ENCODE measurements around the gene ZNF469. TPM values are rescaled to one million over a fixed set of nuclear protein-coding genes. Genes with fewer than 3 reads are reported as not detected.

The ZNF469 gene
- total and polyA plus RNA-seq, 2 of the 13 experiments (the other 11 are each of a cell fraction or from before 2014, with no cell fraction given) = not detected

DNA sequence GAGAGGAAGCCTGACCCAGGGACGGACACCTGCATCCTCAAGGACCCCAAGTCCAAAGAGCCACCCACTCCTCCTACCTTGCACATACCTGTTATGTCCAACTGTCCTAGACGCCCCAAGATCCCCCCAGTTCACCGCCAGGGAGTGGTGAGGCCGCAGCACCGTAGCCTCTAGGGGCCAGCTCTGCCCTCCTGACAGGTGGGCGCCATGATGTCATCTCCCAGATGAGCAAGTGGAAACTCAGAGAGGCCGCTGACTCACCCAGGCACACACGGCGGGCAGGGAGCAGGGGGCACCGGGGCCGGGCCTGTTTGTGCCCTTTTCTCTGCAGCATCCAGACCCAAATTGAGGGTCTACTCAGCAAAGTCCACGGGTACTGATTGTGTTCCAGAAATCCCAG, 4.8 kb upstream of the ZNF469 start (continued):
- TF ChIP-seq, protein P1, sequence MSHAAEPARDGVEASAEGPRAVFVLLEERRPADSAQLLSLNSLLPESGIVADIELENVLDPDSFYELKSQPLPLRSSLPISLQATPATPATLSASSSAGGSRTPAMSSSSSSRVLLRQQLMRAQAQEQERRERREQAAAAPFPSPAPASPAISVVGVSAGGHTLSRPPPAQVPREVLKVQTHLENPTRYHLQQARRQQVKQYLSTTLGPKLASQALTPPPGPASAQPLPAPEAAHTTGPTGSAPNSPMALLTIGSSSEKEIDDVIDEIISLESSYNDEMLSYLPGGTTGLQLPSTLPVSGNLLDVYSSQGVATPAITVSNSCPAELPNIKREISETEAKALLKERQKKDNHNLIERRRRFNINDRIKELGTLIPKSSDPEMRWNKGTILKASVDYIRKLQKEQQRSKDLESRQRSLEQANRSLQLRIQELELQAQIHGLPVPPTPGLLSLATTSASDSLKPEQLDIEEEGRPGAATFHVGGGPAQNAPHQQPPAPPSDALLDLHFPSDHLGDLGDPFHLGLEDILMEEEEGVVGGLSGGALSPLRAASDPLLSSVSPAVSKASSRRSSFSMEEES (CRISPR knock-in tag; IDR thresholded peaks at IDR 0.05) = no peak
- TF ChIP-seq NBN (conservative IDR thresholded peaks at IDR 0.05) (no peak), ZFYVE20 (CRISPR knock-in tag; IDR thresholded peaks at IDR 0.05; ENCODE audit: borderline replicate concordance, low read depth) (no peak), ZNF549 (CRISPR knock-in tag; IDR thresholded peaks at IDR 0.05) (no peak), BHLHE40 (IDR thresholded peaks at IDR 0.05; ENCODE audit: low read length) (no peak), ZNF282 (IDR thresholded peaks at IDR 0.05; ENCODE audit: partially characterized antibody) (no peak), ZNF709 (CRISPR knock-in tag; IDR thresholded peaks at IDR 0.05) (no peak), KLF12 (CRISPR knock-in tag; IDR thresholded peaks at IDR 0.05; ENCODE audit: borderline replicate concordance) (no peak), IRF2 (CRISPR knock-in tag; IDR thresholded peaks at IDR 0.05) (no peak)

DNA sequence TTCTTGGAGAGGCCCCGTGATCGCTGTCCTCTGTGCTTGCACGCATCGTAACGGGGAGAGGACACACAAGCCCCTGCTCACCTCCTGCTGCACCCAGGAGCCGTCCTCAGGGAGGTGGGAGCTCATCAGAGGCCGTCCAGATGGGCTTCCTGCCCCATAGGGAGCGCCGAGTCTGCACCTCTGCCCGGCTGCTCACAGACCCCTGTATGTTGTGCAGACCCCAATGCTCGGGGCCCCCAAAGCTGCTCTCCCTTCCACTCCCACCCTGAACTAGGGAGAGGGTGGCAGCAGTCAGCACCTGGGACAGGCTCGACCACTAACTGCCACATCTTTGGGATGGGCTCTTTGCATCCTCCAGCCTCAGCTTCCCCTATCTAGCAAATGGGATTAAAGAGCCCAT, 4.4 kb upstream of the ZNF469 start:
- Histone ChIP-seq H3K4me1 (ENCODE audit: insufficient read depth, low read length) (no peaks in the 10 kb centered on the region), H4K20me1 (ENCODE audit: insufficient read depth, low read length) (no peaks in the 10 kb centered on the region), H3K27me3 (ENCODE audit: control insufficient read depth in 1 of 2, insufficient read depth in 2 of 2, low read length in 2 of 2) (peaks cover 40 to 81% of the 10 kb centered on the region in 2 experiments; a peak in 4 of 5 replicates), H2AFZ (ENCODE audit: low read length) (no peak overlapping the region), H3K4me2 (ENCODE audit: low read depth, low read length) (no peak overlapping the region), H3K27ac (ENCODE audit: extremely low read length, insufficient read depth, low read length) (no peak overlapping the region), H3K36me3 (replicated peaks in 1 of 2; ENCODE audit: control insufficient read depth in 1 of 2, insufficient read depth in 2 of 2, low read length in 2 of 2) (no peaks in the 10 kb centered on the region), H3K79me2 (ENCODE audit: insufficient read depth, low read length) (no peaks in the 10 kb centered on the region), H3K4me3 (replicated peaks in 1 of 3; ENCODE audit: insufficient read depth in 1 of 3, low read depth in 2 of 3, low read length in 3 of 3) (no peak overlapping the region), H3K9ac (ENCODE audit: insufficient read depth, low read depth, low read length) (no peak overlapping the region), H3K9me3 (ENCODE audit: low read length) (no peaks in the 10 kb centered on the region)
- FAIRE-seq (no peak), ATAC-seq (no peak), DNase-seq (ENCODE audit: low spot score) (no peak)
- TF ChIP-seq, protein P2, sequence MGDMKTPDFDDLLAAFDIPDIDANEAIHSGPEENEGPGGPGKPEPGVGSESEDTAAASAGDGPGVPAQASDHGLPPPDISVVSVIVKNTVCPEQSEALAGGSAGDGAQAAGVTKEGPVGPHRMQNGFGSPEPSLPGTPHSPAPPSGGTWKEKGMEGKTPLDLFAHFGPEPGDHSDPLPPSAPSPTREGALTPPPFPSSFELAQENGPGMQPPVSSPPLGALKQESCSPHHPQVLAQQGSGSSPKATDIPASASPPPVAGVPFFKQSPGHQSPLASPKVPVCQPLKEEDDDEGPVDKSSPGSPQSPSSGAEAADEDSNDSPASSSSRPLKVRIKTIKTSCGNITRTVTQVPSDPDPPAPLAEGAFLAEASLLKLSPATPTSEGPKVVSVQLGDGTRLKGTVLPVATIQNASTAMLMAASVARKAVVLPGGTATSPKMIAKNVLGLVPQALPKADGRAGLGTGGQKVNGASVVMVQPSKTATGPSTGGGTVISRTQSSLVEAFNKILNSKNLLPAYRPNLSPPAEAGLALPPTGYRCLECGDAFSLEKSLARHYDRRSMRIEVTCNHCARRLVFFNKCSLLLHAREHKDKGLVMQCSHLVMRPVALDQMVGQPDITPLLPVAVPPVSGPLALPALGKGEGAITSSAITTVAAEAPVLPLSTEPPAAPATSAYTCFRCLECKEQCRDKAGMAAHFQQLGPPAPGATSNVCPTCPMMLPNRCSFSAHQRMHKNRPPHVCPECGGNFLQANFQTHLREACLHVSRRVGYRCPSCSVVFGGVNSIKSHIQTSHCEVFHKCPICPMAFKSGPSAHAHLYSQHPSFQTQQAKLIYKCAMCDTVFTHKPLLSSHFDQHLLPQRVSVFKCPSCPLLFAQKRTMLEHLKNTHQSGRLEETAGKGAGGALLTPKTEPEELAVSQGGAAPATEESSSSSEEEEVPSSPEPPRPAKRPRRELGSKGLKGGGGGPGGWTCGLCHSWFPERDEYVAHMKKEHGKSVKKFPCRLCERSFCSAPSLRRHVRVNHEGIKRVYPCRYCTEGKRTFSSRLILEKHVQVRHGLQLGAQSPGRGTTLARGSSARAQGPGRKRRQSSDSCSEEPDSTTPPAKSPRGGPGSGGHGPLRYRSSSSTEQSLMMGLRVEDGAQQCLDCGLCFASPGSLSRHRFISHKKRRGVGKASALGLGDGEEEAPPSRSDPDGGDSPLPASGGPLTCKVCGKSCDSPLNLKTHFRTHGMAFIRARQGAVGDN (CRISPR knock-in tag; IDR thresholded peaks at IDR 0.05) = 0 out of 2 replicates have a peak, but pooled peaks have one; percentile 4
- TF ChIP-seq, protein P3, sequence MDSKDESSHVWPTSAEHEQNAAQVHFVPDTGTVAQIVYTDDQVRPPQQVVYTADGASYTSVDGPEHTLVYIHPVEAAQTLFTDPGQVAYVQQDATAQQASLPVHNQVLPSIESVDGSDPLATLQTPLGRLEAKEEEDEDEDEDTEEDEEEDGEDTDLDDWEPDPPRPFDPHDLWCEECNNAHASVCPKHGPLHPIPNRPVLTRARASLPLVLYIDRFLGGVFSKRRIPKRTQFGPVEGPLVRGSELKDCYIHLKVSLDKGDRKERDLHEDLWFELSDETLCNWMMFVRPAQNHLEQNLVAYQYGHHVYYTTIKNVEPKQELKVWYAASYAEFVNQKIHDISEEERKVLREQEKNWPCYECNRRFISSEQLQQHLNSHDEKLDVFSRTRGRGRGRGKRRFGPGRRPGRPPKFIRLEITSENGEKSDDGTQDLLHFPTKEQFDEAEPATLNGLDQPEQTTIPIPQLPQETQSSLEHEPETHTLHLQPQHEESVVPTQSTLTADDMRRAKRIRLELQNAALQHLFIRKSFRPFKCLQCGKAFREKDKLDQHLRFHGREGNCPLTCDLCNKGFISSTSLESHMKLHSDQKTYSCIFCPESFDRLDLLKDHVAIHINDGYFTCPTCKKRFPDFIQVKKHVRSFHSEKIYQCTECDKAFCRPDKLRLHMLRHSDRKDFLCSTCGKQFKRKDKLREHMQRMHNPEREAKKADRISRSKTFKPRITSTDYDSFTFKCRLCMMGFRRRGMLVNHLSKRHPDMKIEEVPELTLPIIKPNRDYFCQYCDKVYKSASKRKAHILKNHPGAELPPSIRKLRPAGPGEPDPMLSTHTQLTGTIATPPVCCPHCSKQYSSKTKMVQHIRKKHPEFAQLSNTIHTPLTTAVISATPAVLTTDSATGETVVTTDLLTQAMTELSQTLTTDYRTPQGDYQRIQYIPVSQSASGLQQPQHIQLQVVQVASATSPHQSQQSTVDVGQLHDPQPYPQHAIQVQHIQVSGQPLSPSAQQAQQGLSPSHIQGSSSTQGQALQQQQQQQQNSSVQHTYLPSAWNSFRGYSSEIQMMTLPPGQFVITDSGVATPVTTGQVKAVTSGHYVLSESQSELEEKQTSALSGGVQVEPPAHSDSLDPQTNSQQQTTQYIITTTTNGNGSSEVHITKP (CRISPR knock-in tag; IDR thresholded peaks at IDR 0.05; ENCODE audit: low read depth) = no peak
- no peak for TF ChIP-seq GTF3A (CRISPR knock-in tag; conservative IDR thresholded peaks at IDR 0.05)
- ChIA-PET CTCF (ENCODE audit: low intra/inter-chr PET ratio, low total read pairs) (no interaction called here), POLR2A (no interaction called here)
- in situ Hi-C loops (cut with HindIII; ENCODE audit: extremely low pct_ligation_motif_present, low pct_unique_long_range_greater_than_20kb) (no loop called here), intact Hi-C loops (cut with micrococcal nuclease; ENCODE audit: unreplicated experiment) (no loop called here)
- 8% methylated on average over 6 of the region's 12 CpGs for WGBS (ENCODE audit: low lambda C conversion rate)
- BruUV-seq (replicated peaks) = no TSS peak
